Keratinocyte (primary cell): Measurements from ENCODE around the gene ACKR3. TPM values are rescaled to one million over a fixed set of nuclear protein-coding genes. Genes with fewer than 3 reads are reported as not detected.

ENCODE experiments used
- DNase-seq: peaks from one replicate; pipeline ENCODE4 v3.0.0-alpha.2; 2011; ENCODE audit warnings: low read depth, missing footprints, low spot score
- FAIRE-seq: peaks from 2 replicates; lab custom pipeline; 2011; peaks lifted over from hg19 to GRCh38; lab: Jason Lieb, UNC
- H2AFZ ChIP-seq: 2 replicates; pipeline ENCODE4 v1.6.0; 2012; ENCODE audit warnings: low read length, control low read depth, inconsistent platforms; ENCODE audit not compliant: control insufficient read depth
- H3K27ac ChIP-seq: 2 replicates; pipeline ENCODE4 v1.5.1; 2011; ENCODE audit warnings: low read length; ENCODE audit not compliant: control insufficient read depth, insufficient read depth
- H3K27me3 ChIP-seq: 3 replicates; pipeline ENCODE4 v1.6.0; 2011; ENCODE audit warnings: low read length; ENCODE audit not compliant: control insufficient read depth, insufficient read depth; ENCODE audit errors: extremely low read depth
- H3K36me3 ChIP-seq, 2 experiments: 2 replicates in 1 of 2; 3 replicates in 1 of 2; pipeline ENCODE4 v1.5.1; 2011; ENCODE audit warnings: low read length in 2 of 2, mild to moderate bottlenecking in 1 of 2; ENCODE audit not compliant: control insufficient read depth in 2 of 2, insufficient read depth in 2 of 2; ENCODE audit errors: extremely low read depth in 1 of 2
- H3K4me1 ChIP-seq: 3 replicates; pipeline ENCODE4 v1.5.1; 2011; ENCODE audit warnings: low read length; ENCODE audit not compliant: control insufficient read depth, insufficient read depth; ENCODE audit errors: extremely low read depth
- H3K4me2 ChIP-seq: 3 replicates; pipeline ENCODE4 v1.6.0; 2011; ENCODE audit warnings: low read depth, low read length; ENCODE audit not compliant: control insufficient read depth, insufficient read depth; ENCODE audit errors: extremely low read depth
- H3K4me3 ChIP-seq, 3 experiments: fragments of 200-600 bp in 1 of 3; sonication (generic) in 1 of 3; 2 replicates in 2 of 3; 3 replicates in 1 of 3; pipeline ENCODE4 v1.5.1; 2011 to 2016; ENCODE audit warnings: low read length in 3 of 3, mild to moderate bottlenecking in 3 of 3, control low read depth in 2 of 3, inconsistent platforms in 1 of 3, low read depth in 1 of 3, mixed read lengths in 1 of 3, mixed run types in 1 of 3, moderate library complexity in 1 of 3; ENCODE audit not compliant: control insufficient read depth in 2 of 3, insufficient read depth in 2 of 3; ENCODE audit errors: extremely low read depth in 1 of 3
- H3K79me2 ChIP-seq: 2 replicates; pipeline ENCODE4 v1.6.0; 2012; ENCODE audit warnings: low read length; ENCODE audit not compliant: control insufficient read depth, insufficient read depth
- H3K9ac ChIP-seq: 3 replicates; pipeline ENCODE4 v1.6.0; 2011; ENCODE audit warnings: low read length; ENCODE audit not compliant: control insufficient read depth, insufficient read depth; ENCODE audit errors: extremely low read depth
- H3K9me1 ChIP-seq: 3 replicates; pipeline ENCODE4 v1.6.0; 2011; ENCODE audit warnings: low read length; ENCODE audit not compliant: control insufficient read depth, insufficient read depth; ENCODE audit errors: extremely low read depth
- H3K9me3 ChIP-seq: 2 replicates; pipeline ENCODE4 v1.5.1; 2012; ENCODE audit warnings: low read depth, low read length; ENCODE audit not compliant: control insufficient read depth
- H4K20me1 ChIP-seq: 3 replicates; pipeline ENCODE4 v1.6.0; 2011; ENCODE audit warnings: low read length; ENCODE audit not compliant: control insufficient read depth, insufficient read depth; ENCODE audit errors: extremely low read depth
- EZH2 ChIP-seq: IDR thresholded peaks from one replicate; pipeline ENCODE4 v1.6.1; 2012; ENCODE audit warnings: inconsistent platforms, mild to moderate bottlenecking, low read length, moderate library complexity
- dilution Hi-C: fragments of 300-500 bp; cut with MboI; formaldehyde crosslinking; loops from one replicate; pipeline ENCODE4 v1.7.0; 2020; ENCODE audit warnings: low sequenced_read_pairs; ENCODE audit not compliant: extremely low pct_ligation_motif_present
- polyA plus RNA-seq, 5 experiments: library from polyadenylated mRNA; depleted of rRNA in 3 of 5; stranded (reverse) in 3 of 5; stranded (forward) in 1 of 5; unstranded in 1 of 5; fragments of >200 nt; gene quantifications; 1 replicate in 1 of 5; 2 replicates in 3 of 5; 3 replicates in 1 of 5; pipeline versions ENCODE4 v1.2.1 to v1.2.3, GENCODE V29; 2011 to 2012; ENCODE audit warnings: missing spikeins in 2 of 5, low read depth in 1 of 5, low replicate concordance in 1 of 5
- TF ChIP-seq, protein P1 (sequence below), 3 experiments: IDR thresholded peaks in 1 of 3; conservative IDR thresholded peaks in 1 of 3; optimal IDR thresholded peaks in 1 of 3; 2 replicates in 2 of 3; 3 replicates in 1 of 3; pipeline versions ENCODE3 to v1.5.1; 2011; ENCODE audit warnings: low read length in 3 of 3, mild to moderate bottlenecking in 3 of 3, moderate library complexity in 2 of 3, control low read depth in 1 of 3, inconsistent platforms in 1 of 3; ENCODE audit not compliant: insufficient read depth in 2 of 3; ENCODE audit errors: extremely low read depth in 1 of 3

The ACKR3 gene
- polyA plus RNA-seq, 1 donor (not counting 4 experiments of a cell fraction or from before 2014, with no cell fraction given) = 29.4 TPM

GRCh38 chr2:236621786-236622185 lies 52.2 kb downstream of the ACKR3 start:
- Histone ChIP-seq H3K9ac (no peak overlapping the region), H3K4me3 (no peak overlapping the region), H2AFZ (no peak overlapping the region), H3K79me2 (no peaks in the 10 kb centered on the region), H3K27me3 (peaks cover 26% of the 10 kb centered on the region), H3K4me2 (no peak overlapping the region), H3K9me3 (no peaks in the 10 kb centered on the region), H3K36me3 (no peaks in the 10 kb centered on the region), H3K9me1 (no peaks in the 10 kb centered on the region), H3K4me1 (no peaks in the 10 kb centered on the region), H3K27ac (no peak overlapping the region), H4K20me1 (no peaks in the 10 kb centered on the region)
- dilution Hi-C loops = no loop called here
- FAIRE-seq (no peak), DNase-seq (no peak)
- TF ChIP-seq, protein P1, sequence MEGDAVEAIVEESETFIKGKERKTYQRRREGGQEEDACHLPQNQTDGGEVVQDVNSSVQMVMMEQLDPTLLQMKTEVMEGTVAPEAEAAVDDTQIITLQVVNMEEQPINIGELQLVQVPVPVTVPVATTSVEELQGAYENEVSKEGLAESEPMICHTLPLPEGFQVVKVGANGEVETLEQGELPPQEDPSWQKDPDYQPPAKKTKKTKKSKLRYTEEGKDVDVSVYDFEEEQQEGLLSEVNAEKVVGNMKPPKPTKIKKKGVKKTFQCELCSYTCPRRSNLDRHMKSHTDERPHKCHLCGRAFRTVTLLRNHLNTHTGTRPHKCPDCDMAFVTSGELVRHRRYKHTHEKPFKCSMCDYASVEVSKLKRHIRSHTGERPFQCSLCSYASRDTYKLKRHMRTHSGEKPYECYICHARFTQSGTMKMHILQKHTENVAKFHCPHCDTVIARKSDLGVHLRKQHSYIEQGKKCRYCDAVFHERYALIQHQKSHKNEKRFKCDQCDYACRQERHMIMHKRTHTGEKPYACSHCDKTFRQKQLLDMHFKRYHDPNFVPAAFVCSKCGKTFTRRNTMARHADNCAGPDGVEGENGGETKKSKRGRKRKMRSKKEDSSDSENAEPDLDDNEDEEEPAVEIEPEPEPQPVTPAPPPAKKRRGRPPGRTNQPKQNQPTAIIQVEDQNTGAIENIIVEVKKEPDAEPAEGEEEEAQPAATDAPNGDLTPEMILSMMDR (optimal IDR thresholded peaks at IDR 0.05 in 1 of 3, IDR thresholded peaks at IDR 0.05 in 1 of 3, conservative IDR thresholded peaks at IDR 0.05 in 1 of 3; ENCODE audit: extremely low read depth in 1 of 3, insufficient read depth in 2 of 3, low read length in 3 of 3) = no peak
- no peak for TF ChIP-seq EZH2

- no peaks in the 10 kb centered on the region for H3K4me1 ChIP-seq
- no peaks in the 10 kb centered on the region for H3K36me3 ChIP-seq
- no peak overlapping the region for H2AFZ ChIP-seq
- H3K4me2 ChIP-seq = no peak overlapping the region
- H3K4me3 ChIP-seq = no peak overlapping the region
- DNase-seq (no peak), FAIRE-seq (no peak)
- TF ChIP-seq EZH2 = no peak
- TF ChIP-seq, protein P1 (optimal IDR thresholded peaks at IDR 0.05 in 1 of 3, IDR thresholded peaks at IDR 0.05 in 1 of 3, conservative IDR thresholded peaks at IDR 0.05 in 1 of 3; ENCODE audit: extremely low read depth in 1 of 3, insufficient read depth in 2 of 3, low read length in 3 of 3) = no peak
- H3K9ac ChIP-seq = no peak overlapping the region
- no peaks in the 10 kb centered on the region for H4K20me1 ChIP-seq
- no peaks in the 10 kb centered on the region for H3K79me2 ChIP-seq
- dilution Hi-C loops = no loop called here
- H3K9me3 ChIP-seq = no peaks in the 10 kb centered on the region
- H3K27ac ChIP-seq = no peak overlapping the region
- H3K27me3 ChIP-seq = peaks cover 26% of the 10 kb centered on the region
- H3K9me1 ChIP-seq = no peaks in the 10 kb centered on the region
These were observed 52.6 kb downstream of the ACKR3 start for GRCh38 chr2:236622201-236622600.
